Measurements from ENCODE around the gene BAZ2A.

DNA sequence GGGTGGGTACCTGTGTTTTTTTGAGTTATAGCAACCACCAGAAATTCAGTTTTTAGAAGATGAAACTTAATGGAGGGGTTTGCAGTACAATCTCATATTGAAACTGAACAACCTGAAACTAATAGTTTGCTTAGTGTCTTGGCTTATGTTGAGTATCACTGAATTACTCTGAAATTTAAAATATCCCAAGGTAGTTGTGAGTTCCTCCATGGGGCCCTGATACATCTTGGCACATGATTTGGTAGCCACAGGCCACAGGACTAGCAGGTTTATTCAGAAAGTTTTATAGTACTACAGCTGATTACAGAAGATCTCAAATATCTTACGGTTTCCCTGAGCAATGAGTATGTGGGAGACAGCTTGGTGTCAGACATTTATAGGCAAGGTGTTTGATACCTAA lies 47.6 kb upstream of the BAZ2A start:
- no peak for TF ChIP-seq POLR2A (IDR thresholded peaks at IDR 0.05)
- TF ChIP-seq CTCF (IDR thresholded peaks at IDR 0.05), result no peak
